ENCODE data around the gene TPT1. TPM values are rescaled to one million over a fixed set of nuclear protein-coding genes. Genes with fewer than 3 reads are reported as not detected.
"Not testable (repeated sequence)": the region's sequence is repeated elsewhere in the genome, so short reads cannot be mapped to it uniquely, and the experiment has no call there.

The TPT1 gene
- total RNA-seq, 1 donor from 2014 or later = 2,987 TPM

DNA sequence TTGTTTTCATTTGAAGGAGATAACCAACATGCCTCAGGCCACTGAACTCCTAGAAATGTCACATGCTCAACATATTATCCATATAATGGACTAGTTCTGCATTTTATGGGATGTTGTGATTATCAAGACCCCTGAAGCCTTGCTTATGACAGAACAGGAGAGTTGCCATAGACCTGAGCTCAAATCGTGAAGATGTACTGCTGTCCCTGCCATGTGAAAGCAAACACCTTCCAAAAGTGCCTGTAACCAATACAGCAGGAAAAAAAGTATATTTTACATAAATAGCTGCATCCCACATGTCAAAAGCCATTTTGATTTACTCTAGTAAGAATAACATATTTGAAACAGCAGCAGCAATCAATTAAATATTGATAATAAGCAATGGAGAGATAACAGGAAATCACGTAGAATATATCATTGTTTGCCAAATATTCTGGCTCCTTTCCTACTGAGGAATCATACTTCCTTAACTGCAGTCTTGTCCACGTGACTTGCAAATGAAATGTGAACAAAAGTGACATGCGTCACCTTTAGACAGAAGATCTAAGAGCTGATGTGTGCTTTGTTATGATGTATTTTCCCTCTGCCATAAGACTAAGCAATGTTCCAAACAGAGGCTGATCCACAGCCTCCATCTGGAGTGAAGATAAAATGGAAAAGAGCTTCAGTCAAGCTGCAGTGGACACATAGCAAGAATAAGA is 43.6 kb upstream of the TPT1 start:
- no peak for DNase-seq (ENCODE audit: low spot score)
- TF ChIP-seq, protein P1, sequence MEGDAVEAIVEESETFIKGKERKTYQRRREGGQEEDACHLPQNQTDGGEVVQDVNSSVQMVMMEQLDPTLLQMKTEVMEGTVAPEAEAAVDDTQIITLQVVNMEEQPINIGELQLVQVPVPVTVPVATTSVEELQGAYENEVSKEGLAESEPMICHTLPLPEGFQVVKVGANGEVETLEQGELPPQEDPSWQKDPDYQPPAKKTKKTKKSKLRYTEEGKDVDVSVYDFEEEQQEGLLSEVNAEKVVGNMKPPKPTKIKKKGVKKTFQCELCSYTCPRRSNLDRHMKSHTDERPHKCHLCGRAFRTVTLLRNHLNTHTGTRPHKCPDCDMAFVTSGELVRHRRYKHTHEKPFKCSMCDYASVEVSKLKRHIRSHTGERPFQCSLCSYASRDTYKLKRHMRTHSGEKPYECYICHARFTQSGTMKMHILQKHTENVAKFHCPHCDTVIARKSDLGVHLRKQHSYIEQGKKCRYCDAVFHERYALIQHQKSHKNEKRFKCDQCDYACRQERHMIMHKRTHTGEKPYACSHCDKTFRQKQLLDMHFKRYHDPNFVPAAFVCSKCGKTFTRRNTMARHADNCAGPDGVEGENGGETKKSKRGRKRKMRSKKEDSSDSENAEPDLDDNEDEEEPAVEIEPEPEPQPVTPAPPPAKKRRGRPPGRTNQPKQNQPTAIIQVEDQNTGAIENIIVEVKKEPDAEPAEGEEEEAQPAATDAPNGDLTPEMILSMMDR (IDR thresholded peaks at IDR 0.05) = no peak
- Mint-ChIP-seq H3K27ac (ENCODE audit: unreplicated experiment) (no peak overlapping the region), H3K4me1 (ENCODE audit: low read depth) (no peaks in the 10 kb centered on the region), H3K27me3 (ENCODE audit: low read depth) (no peaks in the 10 kb centered on the region), H3K4me3 (ENCODE audit: unreplicated experiment) (no peak overlapping the region), H3K36me3 (ENCODE audit: low read depth) (peaks cover 9% of the 10 kb centered on the region), H3K9me3 (ENCODE audit: low read depth) (no peaks in the 10 kb centered on the region)

DNA sequence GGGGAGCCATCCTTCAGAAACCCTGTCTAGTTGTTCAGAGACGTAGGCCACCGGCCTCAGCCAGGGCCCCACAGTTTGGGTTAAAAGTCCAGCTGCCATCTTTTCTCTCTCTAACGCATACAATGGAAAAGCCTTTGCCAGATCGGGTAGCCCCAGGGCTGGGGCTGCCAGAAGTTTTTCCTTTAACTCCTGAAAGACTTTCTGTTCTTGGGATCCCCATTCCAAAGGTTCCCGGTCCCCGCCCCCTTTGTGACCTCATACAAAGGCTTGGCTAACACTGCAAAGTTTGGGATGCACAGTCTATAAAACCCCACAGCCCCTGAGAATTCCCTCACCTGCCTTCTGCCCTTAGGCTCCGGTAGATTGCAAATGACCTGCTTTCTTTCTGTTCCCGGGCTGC is 41.8 kb upstream of the TPT1 start:
- H3K27ac Mint-ChIP-seq (ENCODE audit: unreplicated experiment); H3K4me3 Mint-ChIP-seq (ENCODE audit: unreplicated experiment); H3K4me1 Mint-ChIP-seq (ENCODE audit: low read depth); H3K9me3 Mint-ChIP-seq (ENCODE audit: low read depth); DNase-seq (ENCODE audit: low spot score); H3K36me3 Mint-ChIP-seq (ENCODE audit: low read depth); H3K27me3 Mint-ChIP-seq (ENCODE audit: low read depth): not testable (repeated sequence)

DNA sequence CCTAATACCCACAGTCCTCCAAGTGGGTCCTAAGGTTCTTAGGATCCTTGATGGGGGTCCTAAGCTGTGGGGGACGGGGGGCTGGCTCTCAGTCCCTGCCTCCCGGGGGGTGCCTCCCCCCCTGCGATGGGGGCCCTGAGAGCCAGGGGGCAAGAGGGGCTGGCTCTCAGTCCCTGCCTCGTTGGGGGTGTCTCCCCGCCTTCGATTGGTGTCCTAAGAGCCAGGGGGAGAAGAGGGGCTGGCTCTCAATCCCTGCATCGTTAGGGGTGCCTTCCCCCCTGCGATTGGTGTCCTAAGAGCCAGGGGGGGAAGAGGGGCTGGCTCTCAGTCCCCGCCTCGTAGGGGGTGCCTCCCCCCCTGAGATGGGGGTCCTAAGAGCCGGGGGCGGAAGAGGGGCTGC is 40.2 kb upstream of the TPT1 start:
- Mint-ChIP-seq H3K27me3 (ENCODE audit: low read depth) (no peaks in the 10 kb centered on the region), H3K4me3 (ENCODE audit: unreplicated experiment) (no peak overlapping the region), H3K27ac (ENCODE audit: unreplicated experiment) (no peak overlapping the region), H3K9me3 (ENCODE audit: low read depth) (no peaks in the 10 kb centered on the region), H3K36me3 (ENCODE audit: low read depth) (peaks cover 4% of the 10 kb centered on the region), H3K4me1 (ENCODE audit: low read depth) (no peaks in the 10 kb centered on the region)
- DNase-seq (ENCODE audit: low spot score) = no peak
- TF ChIP-seq, protein P1 (IDR thresholded peaks at IDR 0.05) = no peak

DNA sequence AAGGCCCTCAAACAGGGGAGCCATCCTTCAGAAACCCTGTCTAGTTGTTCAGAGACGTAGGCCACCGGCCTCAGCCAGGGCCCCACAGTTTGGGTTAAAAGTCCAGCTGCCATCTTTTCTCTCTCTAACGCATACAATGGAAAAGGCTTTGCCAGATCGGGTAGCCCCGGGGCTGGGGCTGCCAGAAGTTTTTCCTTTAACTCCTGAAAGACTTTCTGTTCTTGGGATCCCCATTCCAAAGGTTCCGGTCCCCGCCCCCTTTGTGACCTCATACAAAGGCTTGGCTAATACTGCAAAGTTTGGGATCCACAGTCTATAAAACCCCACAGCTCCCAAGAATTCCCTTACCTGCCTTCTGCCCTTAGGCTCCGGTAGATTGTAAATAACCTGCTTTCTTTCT is 39.7 kb upstream of the TPT1 start:
- not testable (repeated sequence) for H3K9me3 Mint-ChIP-seq (ENCODE audit: low read depth)

DNA sequence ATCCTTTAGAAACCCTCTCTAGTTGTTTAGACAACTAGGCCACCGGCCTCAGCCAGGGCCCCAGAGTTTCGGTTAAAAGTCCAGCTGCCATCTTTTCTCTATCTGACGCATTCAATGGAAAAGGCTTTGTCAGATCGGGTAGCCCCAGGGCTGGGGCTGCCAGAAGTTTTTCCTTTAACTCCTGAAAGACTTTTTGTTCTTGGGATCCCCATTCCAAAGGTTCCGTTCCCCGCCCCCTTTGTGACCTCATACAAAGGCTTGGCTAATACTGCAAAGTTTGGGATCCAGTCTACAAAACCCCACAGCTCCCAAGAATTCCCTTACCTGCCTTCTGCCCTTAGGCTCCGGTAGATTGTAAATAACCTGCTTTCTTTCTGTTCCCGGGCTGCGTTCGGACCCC is 38.5 kb upstream of the TPT1 start:
- H3K4me3 Mint-ChIP-seq (ENCODE audit: unreplicated experiment); H3K27ac Mint-ChIP-seq (ENCODE audit: unreplicated experiment); H3K9me3 Mint-ChIP-seq (ENCODE audit: low read depth); H3K27me3 Mint-ChIP-seq (ENCODE audit: low read depth); H3K36me3 Mint-ChIP-seq (ENCODE audit: low read depth); H3K4me1 Mint-ChIP-seq (ENCODE audit: low read depth); DNase-seq (ENCODE audit: low spot score): not testable (repeated sequence)

More for the DNA sequence above, 39.7 kb upstream of the TPT1 start:
- H3K4me1 Mint-ChIP-seq (ENCODE audit: low read depth); H3K27me3 Mint-ChIP-seq (ENCODE audit: low read depth); H3K4me3 Mint-ChIP-seq (ENCODE audit: unreplicated experiment); H3K27ac Mint-ChIP-seq (ENCODE audit: unreplicated experiment); DNase-seq (ENCODE audit: low spot score); H3K36me3 Mint-ChIP-seq (ENCODE audit: low read depth): not testable (repeated sequence)

DNA sequence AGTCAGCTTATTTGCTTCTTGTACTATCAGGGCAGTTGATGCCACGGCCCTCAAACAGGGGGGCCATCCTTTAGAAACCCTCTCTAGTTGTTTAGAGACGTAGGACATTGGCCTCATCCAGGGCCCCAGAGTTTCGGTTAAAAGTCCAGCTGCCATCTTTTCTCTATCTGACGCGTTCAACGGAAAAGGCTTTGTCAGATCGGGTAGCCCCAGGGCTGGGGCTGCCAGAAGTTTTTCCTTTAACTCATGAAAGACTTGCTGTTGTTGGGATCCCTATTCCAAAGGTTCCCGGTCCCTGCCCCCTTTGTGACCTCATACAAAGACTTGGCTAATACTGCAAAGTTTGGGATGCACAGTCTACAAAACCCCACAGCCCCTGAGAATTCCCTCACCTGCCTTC is 37.8 kb upstream of the TPT1 start:
- H3K4me1 Mint-ChIP-seq (ENCODE audit: low read depth); DNase-seq (ENCODE audit: low spot score); H3K4me3 Mint-ChIP-seq (ENCODE audit: unreplicated experiment); H3K9me3 Mint-ChIP-seq (ENCODE audit: low read depth); H3K36me3 Mint-ChIP-seq (ENCODE audit: low read depth); H3K27me3 Mint-ChIP-seq (ENCODE audit: low read depth); H3K27ac Mint-ChIP-seq (ENCODE audit: unreplicated experiment): not testable (repeated sequence)

DNA sequence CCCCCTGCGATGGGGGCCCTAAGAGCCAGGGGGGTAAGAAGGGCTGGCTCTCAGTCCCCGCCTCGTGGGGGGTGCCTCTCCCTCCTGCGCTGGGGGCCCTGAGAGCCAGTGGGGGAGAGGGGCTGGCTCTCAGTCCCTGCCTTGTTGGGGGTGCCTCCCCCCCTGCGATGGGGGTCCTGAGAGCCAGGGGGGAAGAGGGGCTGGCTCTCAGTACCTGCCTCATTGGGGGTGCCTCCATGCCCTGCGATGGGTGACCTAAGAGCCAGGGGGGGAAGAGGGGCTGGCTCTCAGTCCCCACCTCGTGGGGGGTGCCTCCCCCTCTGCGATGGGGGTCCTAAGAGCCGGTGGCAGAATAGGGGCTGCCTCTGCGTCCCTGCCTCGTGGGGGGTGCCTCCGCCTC is 36.3 kb upstream of the TPT1 start:
- peaks cover 12% of the 10 kb centered on the region for H3K4me1 Mint-ChIP-seq (ENCODE audit: low read depth)
- not testable (repeated sequence) for H3K36me3 Mint-ChIP-seq (ENCODE audit: low read depth); H3K27ac Mint-ChIP-seq (ENCODE audit: unreplicated experiment); DNase-seq (ENCODE audit: low spot score); H3K27me3 Mint-ChIP-seq (ENCODE audit: low read depth); H3K4me3 Mint-ChIP-seq (ENCODE audit: unreplicated experiment); H3K9me3 Mint-ChIP-seq (ENCODE audit: low read depth)

DNA sequence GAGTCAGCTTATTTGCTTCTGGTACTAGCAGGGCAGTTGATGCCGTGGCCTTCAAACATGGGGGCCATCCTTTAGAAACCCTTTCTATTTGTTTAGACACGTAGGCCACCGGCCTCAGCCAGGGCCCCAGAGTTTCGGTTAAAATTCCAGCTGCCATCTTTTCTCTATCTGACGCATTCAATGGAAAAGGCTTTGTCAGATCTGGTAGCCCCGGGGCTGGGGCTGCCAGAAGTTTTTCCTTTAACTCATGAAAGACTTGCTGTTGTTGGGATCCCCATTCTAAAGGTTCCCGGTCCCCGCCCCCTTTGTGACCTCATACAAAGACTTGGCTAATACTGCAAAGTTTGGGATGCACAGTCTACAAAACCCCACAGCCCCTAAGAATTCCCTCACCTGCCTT is 35.7 kb upstream of the TPT1 start:
- not testable (repeated sequence) for H3K4me3 Mint-ChIP-seq (ENCODE audit: unreplicated experiment); DNase-seq (ENCODE audit: low spot score); H3K27me3 Mint-ChIP-seq (ENCODE audit: low read depth)

More for the DNA sequence above, 35.7 kb upstream of the TPT1 start:
- not testable (repeated sequence) for H3K36me3 Mint-ChIP-seq (ENCODE audit: low read depth); H3K27ac Mint-ChIP-seq (ENCODE audit: unreplicated experiment); H3K9me3 Mint-ChIP-seq (ENCODE audit: low read depth)
- H3K4me1 Mint-ChIP-seq (ENCODE audit: low read depth) = peaks cover 18% of the 10 kb centered on the region

Data from chondrocyte (in vitro differentiated cells).